Sigmoid colon (tissue), 7 donors: ENCODE measurements around the gene SINHCAF. TPM values are rescaled to one million over a fixed set of nuclear protein-coding genes. Genes with fewer than 3 reads are reported as not detected.
A peak's percentile ranks its signal among the peaks of the same experiment; 100 is the strongest.
"Not testable (repeated sequence)": the region's sequence is repeated elsewhere in the genome, so short reads cannot be mapped to it uniquely, and the experiment has no call there.

Source experiments
- DNase-seq: peaks from one replicate; pipeline ENCODE4 v3.0.0-alpha.2; 2019
- H3K27ac ChIP-seq, 4 donors: fragments of 200-600 bp; sonication (generic); one replicate each; pipeline ENCODE4 v1.5.1; 2016 to 2019; ENCODE audit warnings: mild to moderate bottlenecking in 1 of 4
- H3K27me3 ChIP-seq, 3 donors: fragments of 200-600 bp; sonication (generic); one replicate each; pipeline ENCODE4 v1.5.1; 2019; ENCODE audit warnings: mild to moderate bottlenecking in 1 of 3
- H3K36me3 ChIP-seq, 4 donors: fragments of 200-600 bp; sonication (generic); one replicate each; pipeline ENCODE4 v1.5.1; 2016 to 2019
- H3K4me1 ChIP-seq, 4 donors: fragments of 200-600 bp; sonication (generic); one replicate each; pipeline ENCODE4 v1.5.1; 2017 to 2019
- H3K4me3 ChIP-seq, 4 donors: fragments of 200-600 bp; sonication (generic); one replicate each; pipeline ENCODE4 v1.5.1; 2017 to 2019; ENCODE audit warnings: mild to moderate bottlenecking in 2 of 4, moderate library complexity in 1 of 4
- H3K9me3 ChIP-seq, 4 donors: fragments of 200-600 bp in 3 of 4; sonication (generic) in 3 of 4; one replicate each; pipeline versions ENCODE4 v1.5.1 to v1.6.1; 2013 to 2019
- CTCF ChIP-seq, 4 experiments: fragments of 450-650 bp in 3 of 4; fragments of 200-600 bp in 1 of 4; IDR thresholded peaks; one replicate each; pipeline ENCODE4 v1.5.1; 2016 to 2019; ENCODE audit warnings: antibody characterized with exemption in 4 of 4, mild to moderate bottlenecking in 3 of 4, moderate library complexity in 2 of 4
- EP300 ChIP-seq, 4 donors: sonication (generic); formaldehyde crosslinking; IDR thresholded peaks; one replicate each; pipeline ENCODE4 v1.6.1; 2017; ENCODE audit warnings: antibody characterized with exemption in 4 of 4
- POLR2A ChIP-seq, 2 donors: fragments of 450-650 bp; IDR thresholded peaks; one replicate each; pipeline ENCODE4 v1.6.1; 2016; ENCODE audit warnings: antibody characterized with exemption in 2 of 2, mild to moderate bottlenecking in 2 of 2, moderate library complexity in 2 of 2
- POLR2AphosphoS5 ChIP-seq, 4 donors: sonication (generic); formaldehyde crosslinking; IDR thresholded peaks; one replicate each; pipeline ENCODE4 v1.6.1; 2017; ENCODE audit warnings: antibody characterized with exemption in 4 of 4
- WGBS, 2 donors: extraction: QIAGEN DNeasy Blood & Tissue Kit; methylation state at CpG; one replicate each; pipeline ENCODE4 v1.1.7; 2013; 5-methylcytosine and 5-hydroxymethylcytosine counted together
- intact Hi-C: fragments of 100-400 bp; cut with DNase I; formaldehyde crosslinking; loops from one replicate; pipeline ENCODE4 v1.15.1; 2023
- polyA plus RNA-seq, 3 donors: library from polyadenylated mRNA; stranded (reverse); fragments of 200-250 nt; gene quantifications; one replicate each; pipeline ENCODE4 v1.2.3, GENCODE V29; 2013
- total RNA-seq, 4 donors: library from RNA; depleted of rRNA; stranded (reverse); fragments of >200 nt; gene quantifications; one replicate each; pipeline ENCODE4 v1.1.0, GENCODE V29; 2016
- donor health status: healthy with polysubstance abuse.
- donor health status: Bipolar disorder and iron deficiency.
- donor health status: healthy.

Gene SINHCAF
- total and polyA plus RNA-seq, 7 donors = 31.1 to 68.4 (median 51.7) TPM

GRCh38 chr12:31259136-31259886 is 66.6 kb downstream of the SINHCAF start:
- no peak for TF ChIP-seq EP300 (IDR thresholded peaks at IDR 0.05)
- intact Hi-C loops = no loop called here
- H3K9me3 ChIP-seq = no peaks in the 10 kb centered on the region
- no peaks in the 10 kb centered on the region for H3K36me3 ChIP-seq
- H3K4me1 ChIP-seq = no peaks in the 10 kb centered on the region
- no peak overlapping the region for H3K4me3 ChIP-seq
- WGBS, 2 donors = 90 to 94% methylated on average over 8 of the region's 8 CpGs
- no peak overlapping the region for H3K27ac ChIP-seq
- DNase-seq = no peak
- no peaks in the 10 kb centered on the region for H3K27me3 ChIP-seq

DNA sequence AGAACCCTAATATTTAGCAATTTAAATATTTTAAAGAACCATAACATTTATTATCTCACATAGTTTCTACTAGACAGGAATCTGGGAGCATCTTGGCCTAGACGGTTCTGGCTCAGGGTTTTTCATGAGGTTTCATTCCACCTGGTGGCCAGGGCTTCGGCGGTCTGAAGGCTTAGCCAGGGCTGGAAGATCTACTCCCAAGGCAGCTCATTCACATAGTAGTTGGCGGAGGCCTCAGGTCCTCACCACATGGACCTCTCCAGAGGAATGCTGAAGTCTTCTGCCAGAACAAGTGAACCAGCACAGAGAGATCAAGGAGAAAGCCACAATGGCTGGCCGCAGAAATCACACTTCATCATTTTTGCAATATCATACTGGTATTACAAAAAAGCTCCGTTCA is 68.2 kb downstream of the SINHCAF start:
- no peak overlapping the region for H3K27ac ChIP-seq
- 77 to 80% methylated on average over 6 of the region's 6 CpGs for WGBS, 2 donors
- DNase-seq = no peak
- intact Hi-C loops = no loop called here
- TF ChIP-seq CTCF (IDR thresholded peaks at IDR 0.05) (no peak), EP300 (IDR thresholded peaks at IDR 0.05) (no peak), POLR2A (IDR thresholded peaks at IDR 0.05) (no peak), POLR2AphosphoS5 (IDR thresholded peaks at IDR 0.05) (no peak)
- H3K27me3 ChIP-seq = no peaks in the 10 kb centered on the region
- H3K4me3 ChIP-seq = no peak overlapping the region
- H3K36me3 ChIP-seq = no peaks in the 10 kb centered on the region
- H3K9me3 ChIP-seq = no peaks in the 10 kb centered on the region
- no peaks in the 10 kb centered on the region for H3K4me1 ChIP-seq

DNA sequence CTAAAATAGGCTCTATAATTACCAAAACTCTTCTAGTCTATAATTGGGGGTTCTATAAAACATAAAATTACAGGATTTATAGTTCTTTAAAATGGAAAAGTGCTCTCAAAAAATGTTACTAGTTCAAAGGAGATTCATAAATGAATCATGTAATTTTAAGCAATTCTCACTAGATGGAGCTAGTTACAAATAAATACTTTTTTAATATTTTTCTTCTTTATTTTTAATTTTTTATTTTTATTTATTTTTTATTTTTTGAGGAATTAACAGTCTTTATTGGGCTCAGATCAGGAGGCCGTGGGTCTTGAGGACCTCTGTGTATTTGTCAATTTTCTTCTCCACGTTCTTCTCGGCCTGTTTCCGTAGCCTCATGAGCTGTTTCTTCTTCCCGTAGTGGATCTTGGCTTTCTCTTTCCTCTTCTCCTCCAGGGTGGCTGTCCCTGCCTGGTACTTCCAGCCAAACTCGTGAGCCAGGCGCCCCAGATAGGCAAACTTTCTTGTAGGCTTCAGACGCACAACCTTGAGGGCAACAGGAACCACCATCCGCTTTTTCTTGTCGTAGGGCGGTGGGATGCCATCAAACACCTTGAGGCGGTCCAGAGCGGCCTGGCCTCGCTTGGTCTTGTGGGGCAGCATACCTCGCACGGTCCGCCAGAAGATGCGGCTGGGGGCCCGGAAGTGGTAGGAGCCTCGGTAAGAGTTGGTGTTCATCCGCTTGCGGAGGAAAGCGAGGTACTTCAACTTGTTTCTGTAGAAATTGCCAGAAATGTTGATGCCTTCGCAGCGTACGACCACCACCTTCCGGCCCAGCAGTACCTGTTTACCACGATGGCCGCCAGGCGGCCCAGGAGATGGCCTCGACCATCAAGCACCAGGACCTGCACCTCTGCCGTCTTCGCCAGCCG is 74.0 kb downstream of the SINHCAF start:
- peak in 1 of 4 experiments; percentile 11 for TF ChIP-seq CTCF (IDR thresholded peaks at IDR 0.05)
- intact Hi-C loops = loop anchor here (2.0 kb wide), 1 partner anchor 19 kb away; no protein-coding TSS in a partner anchor
- H3K9me3 ChIP-seq, DNase-seq, H3K4me3 ChIP-seq, H3K27me3 ChIP-seq, H3K4me1 ChIP-seq, H3K36me3 ChIP-seq, H3K27ac ChIP-seq: not testable (repeated sequence)
- WGBS, 2 donors = 71 to 79% methylated on average over 34 of the region's 34 CpGs

DNA sequence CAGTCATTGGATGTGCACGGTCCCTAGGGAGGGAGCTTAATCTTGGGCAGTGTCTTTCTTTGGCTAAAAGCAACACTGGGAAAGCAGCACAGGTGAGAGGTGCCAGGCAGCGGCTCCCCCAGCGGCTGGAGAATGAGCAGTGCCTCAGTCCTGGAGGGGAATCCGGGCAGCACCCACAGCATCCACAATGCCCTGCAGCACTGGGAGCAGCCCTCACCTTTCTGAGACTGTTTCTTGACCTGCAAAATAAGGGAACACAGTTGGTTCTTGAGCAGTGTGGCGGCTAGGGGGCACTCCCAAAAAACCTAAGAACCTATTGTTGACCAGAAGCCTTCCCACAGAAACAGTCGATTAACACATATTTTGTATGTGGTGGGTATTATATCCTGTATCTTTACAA is 75.8 kb downstream of the SINHCAF start:
- TF ChIP-seq EP300 (IDR thresholded peaks at IDR 0.05) = no peak
- TF ChIP-seq CTCF (IDR thresholded peaks at IDR 0.05) = no peak
- TF ChIP-seq POLR2AphosphoS5 (IDR thresholded peaks at IDR 0.05) = no peak
- TF ChIP-seq POLR2A (IDR thresholded peaks at IDR 0.05) = no peak
- intact Hi-C loops = no loop called here
- WGBS, 2 donors = 75 to 77% methylated on average over 6 of the region's 6 CpGs

DNA sequence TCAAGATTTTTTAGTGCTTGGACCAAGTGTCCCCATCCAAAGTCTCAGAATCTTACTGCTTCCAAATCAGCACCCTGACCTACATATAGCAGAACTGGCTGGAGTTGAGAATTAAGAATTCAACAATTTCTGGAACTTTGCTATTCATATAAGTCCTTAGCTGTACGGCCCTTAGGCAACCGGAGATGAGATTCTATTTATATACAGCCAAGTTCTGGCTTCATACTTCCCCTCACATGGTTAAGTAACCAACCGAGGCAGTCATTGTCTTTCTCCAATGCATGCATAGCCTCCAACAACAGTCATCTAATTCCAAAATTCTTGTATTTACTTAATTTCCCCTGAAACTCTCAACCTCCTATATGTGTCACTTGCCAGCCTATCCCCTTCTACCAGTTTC is 76.6 kb downstream of the SINHCAF start:
- 66 to 78% methylated on average over 3 of the region's 3 CpGs for WGBS, 2 donors

More for the DNA sequence above, 75.8 kb downstream of the SINHCAF start:
- H3K9me3 ChIP-seq = no peaks in the 10 kb centered on the region
- H3K27ac ChIP-seq = no peak overlapping the region
- no peaks in the 10 kb centered on the region for H3K36me3 ChIP-seq
- DNase-seq = no peak
- H3K4me3 ChIP-seq = no peak overlapping the region
- no peaks in the 10 kb centered on the region for H3K4me1 ChIP-seq
- peaks cover 0 to 4% (median 0%) of the 10 kb centered on the region in 3 donors for H3K27me3 ChIP-seq

More for the DNA sequence above, 76.6 kb downstream of the SINHCAF start:
- no peaks in the 10 kb centered on the region for H3K9me3 ChIP-seq
- H3K4me3 ChIP-seq = no peak overlapping the region
- H3K27ac ChIP-seq = no peak overlapping the region
- TF ChIP-seq EP300 (IDR thresholded peaks at IDR 0.05) = no peak
- no peak for TF ChIP-seq CTCF (IDR thresholded peaks at IDR 0.05)
- TF ChIP-seq POLR2AphosphoS5 (IDR thresholded peaks at IDR 0.05) = no peak
- intact Hi-C loops = no loop called here
- no peaks in the 10 kb centered on the region for H3K36me3 ChIP-seq
- H3K27me3 ChIP-seq = peaks cover 0 to 4% (median 0%) of the 10 kb centered on the region in 3 donors
- no peaks in the 10 kb centered on the region for H3K4me1 ChIP-seq
- DNase-seq = no peak
